Lung (tissue), 12 donors: ENCODE measurements around the gene APBA2. TPM values are rescaled to one million over a fixed set of nuclear protein-coding genes. Genes with fewer than 3 reads are reported as not detected.

Experiments
- ATAC-seq: fragments of 200-7000 bp; cut with Tn5 transposase; one replicate; pipeline ENCODE4 v1.9.1; 2020; ENCODE audit warnings: moderate number of reproducible peaks; ENCODE audit not compliant: insufficient read depth, low FRiP score
- DNase-seq, 3 donors: peaks; one replicate each; pipeline ENCODE4 v3.0.0-alpha.2; 2013 to 2017
- H3K27ac ChIP-seq, 2 donors: one replicate each; pipeline ENCODE4 v1.5.1; 2013; ENCODE audit warnings: mild to moderate bottlenecking in 2 of 2, moderate library complexity in 2 of 2, control low read depth in 1 of 2, inconsistent platforms in 1 of 2, low read depth in 1 of 2, low read length in 1 of 2
- H3K27me3 ChIP-seq, 3 donors: one replicate each; pipeline ENCODE4 v1.5.1; 2013; ENCODE audit warnings: low read length in 2 of 3; ENCODE audit not compliant: control insufficient read depth in 3 of 3, insufficient read depth in 3 of 3
- H3K36me3 ChIP-seq, 4 donors: one replicate each; pipeline ENCODE4 v1.5.1; 2013; ENCODE audit warnings: low read length in 4 of 4, mild to moderate bottlenecking in 1 of 4, moderate library complexity in 1 of 4; ENCODE audit not compliant: control insufficient read depth in 4 of 4, insufficient read depth in 4 of 4
- H3K4me1 ChIP-seq, 5 donors: one replicate each; pipeline ENCODE4 v1.5.1; 2013; ENCODE audit warnings: low read length in 5 of 5, mild to moderate bottlenecking in 2 of 5, moderate library complexity in 1 of 5; ENCODE audit not compliant: control insufficient read depth in 5 of 5, insufficient read depth in 5 of 5
- H3K4me3 ChIP-seq: one replicate; pipeline ENCODE4 v1.5.1; 2013; ENCODE audit warnings: mild to moderate bottlenecking, control low read depth, moderate library complexity
- H3K9ac ChIP-seq, 2 donors: one replicate each; pipeline ENCODE4 v1.5.1; 2013; ENCODE audit warnings: low read length in 2 of 2, control low read depth in 1 of 2; ENCODE audit not compliant: insufficient read depth in 1 of 2
- H3K9me3 ChIP-seq, 4 donors: one replicate each; pipeline ENCODE4 v1.5.1; 2013; ENCODE audit warnings: low read length in 3 of 4, mild to moderate bottlenecking in 1 of 4, moderate library complexity in 1 of 4; ENCODE audit not compliant: control insufficient read depth in 4 of 4, insufficient read depth in 3 of 4
- WGBS, 2 donors: extraction: QIAGEN DNeasy Blood & Tissue Kit; methylation state at CpG; one replicate each; pipeline ENCODE4 v1.1.7; 2013; 5-methylcytosine and 5-hydroxymethylcytosine counted together
- polyA plus RNA-seq, 2 donors: library from polyadenylated mRNA; stranded (reverse); fragments of 200-250 nt; gene quantifications; one replicate each; pipeline ENCODE4 v1.2.1, GENCODE V29; 2013
- total RNA-seq, 2 donors: library from RNA; depleted of rRNA in 1 of 2; stranded (reverse); fragments of >200 nt in 1 of 2; gene quantifications; one replicate each; pipeline ENCODE4 v1.2.1, GENCODE V29; 2014 to 2021
- TF ChIP-seq, protein P1 (sequence below): IDR thresholded peaks from 2 replicates; pipeline ENCODE4 v1.5.1; 2012; ENCODE audit warnings: mild to moderate bottlenecking; ENCODE audit errors: control extremely low read depth, extremely low read depth
- donor health status: control.
- donor health status: control.
- donor health status: Bipolar disorder and iron deficiency.
- donor health status: healthy.
- donor health status: DM: yes; HTN: yes; CAD: no.

Gene APBA2
- total and polyA plus RNA-seq, 4 donors: 1.6 to 18.3 (median 4.5) TPM

DNA sequence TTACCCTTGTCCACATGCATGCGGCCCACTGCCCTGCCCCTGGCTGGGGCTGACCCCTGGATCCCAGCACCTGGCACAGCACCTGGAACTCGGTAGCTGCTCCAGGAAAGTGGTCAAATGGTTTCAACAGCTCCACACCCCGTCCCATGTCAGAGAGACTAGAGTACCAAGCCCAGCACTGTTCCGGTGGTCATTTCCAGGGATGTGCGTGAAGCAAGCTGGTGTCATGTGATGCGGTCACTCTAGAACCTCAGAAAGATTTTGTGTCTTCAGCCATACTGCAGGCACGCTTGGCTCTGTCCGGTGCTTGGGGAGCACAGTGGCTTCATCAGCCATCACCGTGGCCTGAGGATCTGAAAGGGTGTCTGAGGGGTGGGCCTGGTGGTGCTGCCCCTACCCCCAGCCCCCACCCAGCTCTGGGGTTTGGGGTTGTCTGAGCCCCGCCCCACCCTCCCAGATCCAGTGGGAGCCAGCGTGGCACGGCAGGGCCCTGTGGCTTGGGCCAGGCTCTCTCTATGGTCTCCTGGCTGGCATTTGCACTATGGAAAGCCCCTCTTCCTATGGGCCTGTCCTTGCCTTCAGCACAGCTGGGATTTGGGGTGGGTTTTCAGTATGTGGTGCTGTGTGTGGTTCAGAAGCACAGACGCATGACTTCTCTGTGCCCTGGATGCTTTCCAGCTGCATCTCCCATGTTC is 15.3 kb downstream of the APBA2 start:
- no peak for ATAC-seq
- no peaks in the 10 kb centered on the region for H3K27me3 ChIP-seq
- no peak overlapping the region for H3K27ac ChIP-seq

DNA sequence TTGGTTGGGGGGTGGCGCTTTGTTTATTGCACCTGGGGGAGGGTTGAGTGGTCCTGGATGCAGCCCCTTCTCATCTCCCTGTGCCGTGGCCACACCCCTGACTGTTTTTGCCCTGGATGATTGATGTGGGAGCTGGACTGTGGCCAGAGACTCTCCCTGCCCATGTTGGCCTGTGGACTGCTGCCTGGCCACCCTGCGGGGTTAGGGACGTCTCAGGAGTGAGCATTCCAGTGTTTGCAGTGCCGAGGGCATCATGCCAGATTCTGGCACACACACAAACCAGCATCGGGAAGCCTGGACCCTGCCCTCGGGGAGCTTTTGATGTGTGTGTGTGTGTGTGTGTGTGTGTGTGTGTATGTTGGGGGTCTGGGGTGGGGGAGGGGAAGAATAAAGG is 15.8 kb downstream of the APBA2 start:
- H3K9ac ChIP-seq: no peak overlapping the region
- no peaks in the 10 kb centered on the region for H3K36me3 ChIP-seq
- H3K4me1 ChIP-seq: no peaks in the 10 kb centered on the region
- H3K27me3 ChIP-seq: no peaks in the 10 kb centered on the region
- ATAC-seq: no peak
- peak in 1 of 3 donors; percentile 10 for DNase-seq
- TF ChIP-seq, protein P1, sequence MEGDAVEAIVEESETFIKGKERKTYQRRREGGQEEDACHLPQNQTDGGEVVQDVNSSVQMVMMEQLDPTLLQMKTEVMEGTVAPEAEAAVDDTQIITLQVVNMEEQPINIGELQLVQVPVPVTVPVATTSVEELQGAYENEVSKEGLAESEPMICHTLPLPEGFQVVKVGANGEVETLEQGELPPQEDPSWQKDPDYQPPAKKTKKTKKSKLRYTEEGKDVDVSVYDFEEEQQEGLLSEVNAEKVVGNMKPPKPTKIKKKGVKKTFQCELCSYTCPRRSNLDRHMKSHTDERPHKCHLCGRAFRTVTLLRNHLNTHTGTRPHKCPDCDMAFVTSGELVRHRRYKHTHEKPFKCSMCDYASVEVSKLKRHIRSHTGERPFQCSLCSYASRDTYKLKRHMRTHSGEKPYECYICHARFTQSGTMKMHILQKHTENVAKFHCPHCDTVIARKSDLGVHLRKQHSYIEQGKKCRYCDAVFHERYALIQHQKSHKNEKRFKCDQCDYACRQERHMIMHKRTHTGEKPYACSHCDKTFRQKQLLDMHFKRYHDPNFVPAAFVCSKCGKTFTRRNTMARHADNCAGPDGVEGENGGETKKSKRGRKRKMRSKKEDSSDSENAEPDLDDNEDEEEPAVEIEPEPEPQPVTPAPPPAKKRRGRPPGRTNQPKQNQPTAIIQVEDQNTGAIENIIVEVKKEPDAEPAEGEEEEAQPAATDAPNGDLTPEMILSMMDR: no peak
- no peak overlapping the region for H3K4me3 ChIP-seq
- H3K27ac ChIP-seq: no peak overlapping the region
- 64 to 65% methylated on average over 7 of the region's 7 CpGs for WGBS, 2 donors
- H3K9me3 ChIP-seq: peaks cover 0 to 2% (median 0%) of the 10 kb centered on the region in 4 donors

More for the DNA sequence above, 15.3 kb downstream of the APBA2 start:
- peak in 1 of 3 donors; percentile 7 for DNase-seq
- H3K4me1 ChIP-seq: no peaks in the 10 kb centered on the region
- H3K36me3 ChIP-seq: no peaks in the 10 kb centered on the region
- peaks cover 0 to 2% (median 0%) of the 10 kb centered on the region in 4 donors for H3K9me3 ChIP-seq
- 92 to 93% methylated on average over 13 of the region's 13 CpGs for WGBS, 2 donors
- TF ChIP-seq, protein P1: no peak
- no peak overlapping the region for H3K4me3 ChIP-seq
- no peak overlapping the region for H3K9ac ChIP-seq

DNA sequence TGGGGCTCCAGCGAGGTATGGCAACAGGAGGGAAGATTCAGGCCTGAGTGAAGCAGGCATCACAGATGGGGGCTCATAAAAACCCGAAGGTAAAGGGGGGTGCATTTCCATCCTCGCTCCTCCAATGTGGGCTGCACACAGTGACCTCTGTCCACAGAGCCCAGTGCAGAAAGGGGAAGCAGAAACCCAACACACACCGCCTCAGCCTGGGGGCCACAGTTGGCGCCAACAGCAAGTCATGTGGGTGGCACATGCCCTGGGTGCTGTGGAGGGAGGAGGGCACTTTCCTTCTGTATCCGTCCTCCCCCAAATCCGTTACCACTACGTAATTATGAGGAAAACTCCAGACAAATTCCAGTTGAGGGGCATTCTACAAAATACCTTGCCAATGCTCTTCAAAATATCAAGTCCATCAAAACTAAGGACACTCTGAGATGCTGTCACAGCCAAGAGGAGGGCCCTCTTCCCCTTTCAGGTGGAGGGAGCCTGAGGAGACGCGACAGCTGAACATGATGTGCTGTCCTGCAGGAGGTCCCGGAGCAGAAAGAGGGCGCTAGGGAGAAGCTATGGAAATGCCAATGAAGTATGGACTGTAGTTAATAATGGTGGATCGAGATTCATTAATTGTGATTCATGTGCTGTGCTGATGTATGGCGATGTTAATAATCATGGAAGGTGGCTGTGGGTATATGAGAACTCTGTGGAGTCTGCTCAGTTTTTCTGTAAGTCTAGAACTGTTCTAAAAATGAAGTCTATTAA is 16.4 kb downstream of the APBA2 start:
- DNase-seq (peak in 1 of 3 donors; percentile 8), ATAC-seq (no peak)
- H3K4me1 ChIP-seq: no peaks in the 10 kb centered on the region
- no peak overlapping the region for H3K9ac ChIP-seq
- no peaks in the 10 kb centered on the region for H3K27me3 ChIP-seq
- no peak overlapping the region for H3K4me3 ChIP-seq
- TF ChIP-seq, protein P1: no peak
- H3K27ac ChIP-seq: no peak overlapping the region
- H3K36me3 ChIP-seq: no peaks in the 10 kb centered on the region
- 90 to 92% methylated on average over 14 of the region's 14 CpGs for WGBS, 2 donors
- H3K9me3 ChIP-seq: peaks cover 0 to 2% (median 0%) of the 10 kb centered on the region in 4 donors
